ENCODE data around the gene PHF2.

The PHF2 gene

DNA sequence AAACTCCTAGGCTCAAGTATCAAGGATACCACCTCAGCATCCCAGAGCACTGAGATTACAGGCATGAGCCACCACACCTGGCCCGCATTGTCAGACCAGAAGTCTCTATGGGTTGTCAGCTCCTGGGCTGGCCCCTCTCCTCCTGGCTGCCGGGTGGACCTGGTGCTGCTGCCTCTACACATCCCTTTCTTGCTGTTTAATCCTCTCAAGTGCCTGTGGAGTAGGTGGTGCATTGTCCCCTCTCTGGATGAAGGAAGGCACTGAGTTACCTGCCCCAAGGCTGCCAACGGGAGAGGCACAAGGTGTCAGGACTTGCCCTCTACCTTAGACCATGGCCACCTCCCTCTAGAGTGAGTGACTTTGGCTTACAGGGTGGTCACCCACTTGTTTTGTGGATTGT lies 37.4 kb downstream of the PHF2 start:
- WGBS, 2 experiments: 55 to 58% methylated on average over 3 of the region's 3 CpGs
- H3K9me3 ChIP-seq (ENCODE audit: control insufficient read depth, low read length): no peaks in the 10 kb centered on the region
- H3K27me3 ChIP-seq (ENCODE audit: control insufficient read depth, insufficient read depth, low read length, poor library complexity, severe bottlenecking): no peaks in the 10 kb centered on the region
- H3K4me3 ChIP-seq (ENCODE audit: insufficient read depth, low read depth, low read length): no peak overlapping the region
- H3K36me3 ChIP-seq (ENCODE audit: control insufficient read depth, insufficient read depth, low read length): no peaks in the 10 kb centered on the region
- no peak overlapping the region for H3K27ac ChIP-seq (ENCODE audit: insufficient read depth, low read depth, low read length, poor library complexity, severe bottlenecking)
- no peaks in the 10 kb centered on the region for H3K4me1 ChIP-seq (ENCODE audit: control insufficient read depth, insufficient read depth, low read length)

DNA sequence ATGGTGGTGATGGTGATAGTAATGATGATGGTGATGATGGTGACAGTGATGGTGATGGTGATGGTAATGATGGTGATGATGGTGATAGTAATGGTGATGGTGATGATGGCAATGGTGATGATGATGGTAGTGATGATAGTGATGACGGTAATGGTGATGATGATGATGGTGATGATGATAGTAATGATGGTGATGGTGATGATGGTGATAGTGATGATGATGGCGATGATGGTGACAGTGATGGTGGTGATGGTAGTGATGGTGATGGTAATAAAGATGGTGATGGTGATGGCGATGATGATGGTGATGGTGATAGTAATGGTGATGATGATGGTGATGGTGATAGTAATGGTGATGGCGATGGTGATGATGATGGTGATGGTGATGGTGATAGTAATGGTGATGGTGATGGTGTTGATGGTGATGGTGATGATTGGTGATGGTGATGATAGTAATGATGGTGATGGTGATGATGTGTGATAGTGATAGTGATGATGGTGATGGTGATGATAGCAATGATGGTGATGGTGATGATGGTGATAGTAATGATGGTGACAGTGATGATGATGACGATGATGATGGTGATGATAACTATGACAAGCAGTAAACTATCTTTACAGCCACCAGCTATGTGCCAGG lies 38.6 kb downstream of the PHF2 start:
- Histone ChIP-seq H3K27ac (ENCODE audit: insufficient read depth, low read depth, low read length, poor library complexity, severe bottlenecking) (no peak overlapping the region), H3K9me3 (ENCODE audit: control insufficient read depth, low read length) (no peaks in the 10 kb centered on the region), H3K4me3 (ENCODE audit: insufficient read depth, low read depth, low read length) (no peak overlapping the region), H3K27me3 (ENCODE audit: control insufficient read depth, insufficient read depth, low read length, poor library complexity, severe bottlenecking) (no peaks in the 10 kb centered on the region), H3K4me1 (ENCODE audit: control insufficient read depth, insufficient read depth, low read length) (no peaks in the 10 kb centered on the region), H3K36me3 (ENCODE audit: control insufficient read depth, insufficient read depth, low read length) (no peaks in the 10 kb centered on the region)
- WGBS, 2 experiments: 85 to 88% methylated on average over 5 of the region's 5 CpGs

DNA sequence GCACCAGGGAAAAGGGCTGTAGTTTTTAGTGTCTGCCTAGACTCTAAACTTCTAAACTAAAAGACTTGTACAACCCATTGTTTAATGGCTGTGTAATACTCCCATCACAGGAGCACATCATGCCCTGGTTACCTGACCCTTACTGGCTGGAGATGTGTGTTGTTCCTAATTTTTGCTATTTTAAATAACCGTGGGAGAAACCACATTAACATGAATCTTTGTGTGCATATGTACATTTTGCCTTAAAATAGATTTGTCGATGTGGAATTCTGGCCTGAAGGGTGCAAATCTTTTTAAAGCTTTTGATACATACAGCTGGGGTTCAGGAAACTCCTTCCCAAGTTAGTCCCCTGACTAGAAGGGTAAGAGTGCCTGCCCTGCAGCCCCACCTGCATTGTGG lies 39.7 kb downstream of the PHF2 start:
- Histone ChIP-seq H3K4me1 (ENCODE audit: control insufficient read depth, insufficient read depth, low read length) (no peaks in the 10 kb centered on the region), H3K36me3 (ENCODE audit: control insufficient read depth, insufficient read depth, low read length) (no peaks in the 10 kb centered on the region), H3K4me3 (ENCODE audit: insufficient read depth, low read depth, low read length) (no peak overlapping the region), H3K27ac (ENCODE audit: insufficient read depth, low read depth, low read length, poor library complexity, severe bottlenecking) (no peak overlapping the region), H3K9me3 (ENCODE audit: control insufficient read depth, low read length) (no peaks in the 10 kb centered on the region), H3K27me3 (ENCODE audit: control insufficient read depth, insufficient read depth, low read length, poor library complexity, severe bottlenecking) (no peaks in the 10 kb centered on the region)
- 94 to 100% methylated on average over 2 of the region's 2 CpGs for WGBS, 2 experiments

DNA sequence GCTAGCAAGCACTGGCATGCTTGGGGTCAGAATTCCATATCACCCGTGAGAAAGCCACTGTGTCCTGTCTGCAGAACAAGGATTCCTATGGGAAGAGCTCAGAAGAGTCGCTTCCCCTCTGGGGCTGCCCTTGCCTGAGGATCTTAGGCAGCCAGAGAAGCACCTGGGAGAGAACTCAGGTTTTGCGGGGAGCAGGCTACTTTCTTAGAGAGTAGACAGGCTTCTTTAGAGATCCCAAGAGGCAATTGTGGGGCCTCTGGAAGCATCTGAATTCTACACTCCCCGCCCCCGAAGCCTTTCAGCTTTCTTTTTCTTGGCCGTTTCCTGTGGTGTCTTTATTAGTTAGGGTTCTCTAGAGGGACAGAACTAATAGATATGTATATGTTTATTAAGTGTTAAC lies 40.9 kb downstream of the PHF2 start:
- H3K27me3 ChIP-seq (ENCODE audit: control insufficient read depth, insufficient read depth, low read length, poor library complexity, severe bottlenecking): no peaks in the 10 kb centered on the region
- no peaks in the 10 kb centered on the region for H3K36me3 ChIP-seq (ENCODE audit: control insufficient read depth, insufficient read depth, low read length)
- no peak overlapping the region for H3K27ac ChIP-seq (ENCODE audit: insufficient read depth, low read depth, low read length, poor library complexity, severe bottlenecking)
- 57 to 73% methylated on average over 5 to 6 of the region's 6 CpGs for WGBS, 2 experiments
- H3K4me3 ChIP-seq (ENCODE audit: insufficient read depth, low read depth, low read length): no peak overlapping the region
- H3K9me3 ChIP-seq (ENCODE audit: control insufficient read depth, low read length): no peaks in the 10 kb centered on the region
- no peaks in the 10 kb centered on the region for H3K4me1 ChIP-seq (ENCODE audit: control insufficient read depth, insufficient read depth, low read length)

DNA sequence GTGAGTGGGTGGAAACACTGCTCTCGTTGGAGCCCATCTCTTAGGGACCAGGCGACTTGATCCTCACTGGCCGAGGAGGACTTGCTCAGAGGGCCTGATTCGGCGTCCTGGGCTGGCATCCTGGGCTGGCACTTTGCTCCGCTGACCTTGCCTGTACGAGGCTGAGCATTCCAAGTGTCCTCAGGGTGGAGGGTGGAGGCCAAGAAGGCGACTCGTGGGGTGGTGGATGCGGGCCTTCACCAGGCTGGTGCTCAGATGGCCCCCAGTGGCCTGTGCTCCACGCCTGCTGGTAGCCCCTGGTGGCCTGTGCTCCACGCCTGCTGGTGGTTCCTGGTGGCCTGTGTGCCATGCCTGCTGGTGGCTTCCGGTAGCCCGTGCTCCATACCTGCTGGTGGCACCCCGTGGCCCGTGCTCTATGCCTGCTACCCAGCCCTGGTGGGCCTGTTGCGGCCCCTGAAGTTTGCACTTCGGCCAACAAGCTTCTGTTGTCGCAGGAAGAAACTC lies 42.9 kb downstream of the PHF2 start:
- 95 to 96% methylated on average over 19 of the region's 19 CpGs for WGBS, 2 experiments
- H3K27ac ChIP-seq (ENCODE audit: insufficient read depth, low read depth, low read length, poor library complexity, severe bottlenecking): no peak overlapping the region
- no peak overlapping the region for H3K4me3 ChIP-seq (ENCODE audit: insufficient read depth, low read depth, low read length)
- H3K4me1 ChIP-seq (ENCODE audit: control insufficient read depth, insufficient read depth, low read length): no peaks in the 10 kb centered on the region
- H3K9me3 ChIP-seq (ENCODE audit: control insufficient read depth, low read length): no peaks in the 10 kb centered on the region
- H3K36me3 ChIP-seq (ENCODE audit: control insufficient read depth, insufficient read depth, low read length): no peaks in the 10 kb centered on the region
- H3K27me3 ChIP-seq (ENCODE audit: control insufficient read depth, insufficient read depth, low read length, poor library complexity, severe bottlenecking): no peaks in the 10 kb centered on the region

DNA sequence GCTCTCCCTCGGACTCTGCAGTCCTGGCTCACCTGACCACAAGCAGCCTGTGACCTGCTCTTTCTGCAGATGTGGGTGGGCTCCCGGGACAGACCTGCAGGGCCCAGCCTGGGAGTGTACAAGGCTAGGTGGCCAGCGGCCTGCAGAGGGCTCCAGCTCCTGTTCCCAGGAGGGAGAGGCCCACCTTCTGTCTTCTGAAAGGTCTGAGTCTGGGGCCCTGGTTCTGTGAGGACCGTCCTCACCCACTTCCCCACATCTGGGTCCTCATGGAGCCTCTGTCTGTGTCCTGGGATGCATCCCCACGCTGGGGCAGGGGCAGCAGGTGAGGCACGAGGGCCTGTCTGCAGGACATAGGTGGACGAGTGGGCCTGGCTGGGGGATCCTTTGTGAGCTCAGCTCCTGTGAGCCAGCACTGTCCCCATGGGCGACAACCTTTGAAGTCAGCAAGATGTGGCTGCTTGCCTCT lies 43.7 kb downstream of the PHF2 start:
- no peaks in the 10 kb centered on the region for H3K36me3 ChIP-seq (ENCODE audit: control insufficient read depth, insufficient read depth, low read length)
- no peaks in the 10 kb centered on the region for H3K9me3 ChIP-seq (ENCODE audit: control insufficient read depth, low read length)
- H3K4me3 ChIP-seq (ENCODE audit: insufficient read depth, low read depth, low read length): no peak overlapping the region
- no peaks in the 10 kb centered on the region for H3K4me1 ChIP-seq (ENCODE audit: control insufficient read depth, insufficient read depth, low read length)
- WGBS, 2 experiments: 81 to 86% methylated on average over 8 of the region's 8 CpGs
- H3K27me3 ChIP-seq (ENCODE audit: control insufficient read depth, insufficient read depth, low read length, poor library complexity, severe bottlenecking): no peaks in the 10 kb centered on the region
- H3K27ac ChIP-seq (ENCODE audit: insufficient read depth, low read depth, low read length, poor library complexity, severe bottlenecking): no peak overlapping the region

DNA sequence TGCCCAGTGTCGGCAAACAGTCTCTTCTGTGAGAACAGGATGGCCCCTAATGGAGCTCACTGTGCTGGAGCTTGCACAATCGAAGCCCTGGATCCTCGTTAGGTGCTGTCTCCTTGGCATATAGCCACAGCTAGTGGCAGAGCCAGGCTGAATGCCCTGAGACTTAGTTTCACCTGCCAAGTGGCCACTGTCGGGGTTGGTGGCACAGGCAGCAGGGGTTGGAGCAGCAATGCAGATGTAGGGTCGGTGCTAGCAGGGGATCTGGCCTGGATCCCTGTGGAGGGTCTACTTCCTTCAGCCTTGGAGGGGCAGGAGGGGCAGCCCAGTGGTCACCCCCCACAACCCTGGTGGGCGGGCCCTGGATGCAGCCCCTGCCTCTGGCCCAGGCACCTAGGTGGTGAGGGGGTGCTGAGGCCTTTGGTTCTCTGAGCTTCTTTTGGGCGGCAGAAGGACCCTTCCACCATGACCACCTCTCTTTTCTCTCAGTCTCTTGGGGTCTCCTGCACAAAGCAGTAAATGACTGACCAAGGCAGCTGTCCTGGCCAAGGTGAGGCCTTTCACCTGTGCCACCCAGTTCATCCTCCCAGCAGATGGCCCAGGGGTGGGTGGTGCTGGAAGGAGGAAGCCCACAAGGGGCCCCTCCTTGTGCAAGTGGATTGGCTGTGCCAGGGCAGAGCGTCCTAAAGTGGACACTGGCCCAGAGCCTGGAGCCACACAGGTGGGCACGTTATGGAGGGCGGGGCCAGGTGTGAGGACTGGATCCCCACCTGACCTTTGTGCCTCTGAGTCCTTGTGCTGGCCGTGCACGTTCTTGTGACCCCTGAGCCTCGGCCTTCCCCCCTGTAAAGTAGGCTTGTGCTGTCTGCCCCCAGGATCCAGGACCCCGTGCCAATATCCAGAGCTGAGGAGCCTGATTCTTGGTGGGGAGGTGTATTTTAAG lies 44.8 kb downstream of the PHF2 start:
- WGBS, 2 experiments: 88% methylated on average over 14 of the region's 14 CpGs
- Histone ChIP-seq H3K9me3 (ENCODE audit: control insufficient read depth, low read length) (no peaks in the 10 kb centered on the region), H3K27me3 (ENCODE audit: control insufficient read depth, insufficient read depth, low read length, poor library complexity, severe bottlenecking) (no peaks in the 10 kb centered on the region), H3K4me3 (ENCODE audit: insufficient read depth, low read depth, low read length) (no peak overlapping the region), H3K36me3 (ENCODE audit: control insufficient read depth, insufficient read depth, low read length) (no peaks in the 10 kb centered on the region), H3K4me1 (ENCODE audit: control insufficient read depth, insufficient read depth, low read length) (no peaks in the 10 kb centered on the region), H3K27ac (ENCODE audit: insufficient read depth, low read depth, low read length, poor library complexity, severe bottlenecking) (no peak overlapping the region)

DNA sequence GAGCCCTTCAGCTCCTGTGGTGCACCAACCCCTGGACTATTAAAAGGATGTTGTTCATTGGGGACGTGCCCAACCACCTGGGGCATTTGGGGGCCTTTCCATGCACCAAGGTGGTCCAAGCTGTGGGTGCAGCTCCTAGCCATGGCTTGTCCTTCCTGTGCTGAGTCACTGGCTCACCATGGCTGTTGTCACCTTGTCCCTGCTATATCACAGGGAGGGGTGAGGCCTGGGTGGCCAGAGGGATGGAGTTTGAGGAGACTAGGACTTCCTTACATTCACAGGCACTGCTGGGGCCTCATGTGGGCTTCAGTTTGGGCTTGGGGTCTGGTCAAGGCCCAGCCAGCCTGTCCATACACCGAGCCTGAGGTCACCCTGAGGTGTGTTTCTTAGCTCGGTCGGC lies 45.5 kb downstream of the PHF2 start:
- Histone ChIP-seq H3K4me1 (ENCODE audit: control insufficient read depth, insufficient read depth, low read length) (no peaks in the 10 kb centered on the region), H3K27ac (ENCODE audit: insufficient read depth, low read depth, low read length, poor library complexity, severe bottlenecking) (no peak overlapping the region), H3K4me3 (ENCODE audit: insufficient read depth, low read depth, low read length) (no peak overlapping the region), H3K27me3 (ENCODE audit: control insufficient read depth, insufficient read depth, low read length, poor library complexity, severe bottlenecking) (no peaks in the 10 kb centered on the region), H3K9me3 (ENCODE audit: control insufficient read depth, low read length) (no peaks in the 10 kb centered on the region), H3K36me3 (ENCODE audit: control insufficient read depth, insufficient read depth, low read length) (no peaks in the 10 kb centered on the region)
- 94 to 96% methylated on average over 4 of the region's 4 CpGs for WGBS, 2 experiments

DNA sequence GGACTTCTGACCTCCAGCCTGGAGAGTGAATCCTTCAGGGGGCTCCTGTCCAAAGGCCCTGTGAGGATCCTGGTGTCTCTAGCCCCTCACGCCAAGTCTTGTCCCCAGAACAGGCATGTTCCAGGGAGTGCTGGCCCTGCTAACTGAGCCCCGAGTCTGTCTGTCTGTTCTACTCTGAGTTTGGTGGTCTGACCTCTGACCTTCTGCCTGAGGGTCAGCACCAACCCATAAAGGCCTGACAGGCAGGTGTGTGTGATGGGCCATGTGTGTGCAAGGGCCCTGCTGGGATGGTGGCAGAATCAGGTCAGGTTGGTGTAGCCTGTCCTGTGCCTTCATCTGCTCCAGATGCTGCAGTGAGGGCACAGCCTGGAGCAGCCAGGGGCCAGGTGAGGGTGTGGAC lies 46.3 kb downstream of the PHF2 start:
- Histone ChIP-seq H3K4me1 (ENCODE audit: control insufficient read depth, insufficient read depth, low read length) (no peaks in the 10 kb centered on the region), H3K36me3 (ENCODE audit: control insufficient read depth, insufficient read depth, low read length) (no peaks in the 10 kb centered on the region), H3K27ac (ENCODE audit: insufficient read depth, low read depth, low read length, poor library complexity, severe bottlenecking) (no peak overlapping the region), H3K9me3 (ENCODE audit: control insufficient read depth, low read length) (no peaks in the 10 kb centered on the region), H3K27me3 (ENCODE audit: control insufficient read depth, insufficient read depth, low read length, poor library complexity, severe bottlenecking) (no peaks in the 10 kb centered on the region), H3K4me3 (ENCODE audit: insufficient read depth, low read depth, low read length) (no peak overlapping the region)
- WGBS, 2 experiments: 93 to 98% methylated on average over 2 of the region's 2 CpGs

DNA sequence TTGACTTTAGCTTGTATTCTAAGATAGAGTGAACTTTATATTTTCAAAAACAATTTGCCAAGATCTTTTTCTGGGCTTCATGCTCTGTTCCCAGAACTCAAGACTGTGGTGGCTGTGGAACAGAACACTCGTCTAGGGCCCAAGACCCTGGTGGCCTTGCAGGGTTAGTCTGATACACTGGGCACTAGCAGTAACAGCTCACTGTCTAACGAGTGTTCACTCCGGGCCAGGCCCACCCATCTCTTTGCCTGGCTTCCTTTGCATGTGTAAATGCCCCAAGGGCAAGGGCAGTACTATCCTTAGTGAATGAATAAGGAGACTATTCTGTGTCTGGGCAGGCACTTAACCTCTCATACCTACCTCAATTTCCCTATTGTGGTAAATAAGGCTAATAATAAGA lies 47.4 kb downstream of the PHF2 start:
- Histone ChIP-seq H3K36me3 (ENCODE audit: control insufficient read depth, insufficient read depth, low read length) (no peaks in the 10 kb centered on the region), H3K4me1 (ENCODE audit: control insufficient read depth, insufficient read depth, low read length) (no peaks in the 10 kb centered on the region), H3K9me3 (ENCODE audit: control insufficient read depth, low read length) (no peaks in the 10 kb centered on the region), H3K27me3 (ENCODE audit: control insufficient read depth, insufficient read depth, low read length, poor library complexity, severe bottlenecking) (no peaks in the 10 kb centered on the region), H3K4me3 (ENCODE audit: insufficient read depth, low read depth, low read length) (no peak overlapping the region), H3K27ac (ENCODE audit: insufficient read depth, low read depth, low read length, poor library complexity, severe bottlenecking) (no peak overlapping the region)
- 93 to 96% methylated on average over 3 of the region's 3 CpGs for WGBS, 2 experiments

Measured in ectodermal cell (in vitro differentiated cells).